GM19099 (cell line): Measurements from ENCODE around the gene ZIM2.

Source experiments
- POLR2A ChIP-seq: IDR thresholded peaks from 3 replicates; pipeline ENCODE4 v1.6.1; 2011; ENCODE audit warnings: low read depth; ENCODE audit not compliant: insufficient read length; ENCODE audit errors: extremely low read depth

Gene ZIM2

GRCh38 chr19:56840451-56841192 lies at the start of gene ZIM2, which contains the start of gene PEG3:
TSS of gene ZIM2 (minus strand) at chr19:56840726. CDS start at chr19:56824277, 16,449 bp downstream.
TSS of gene PEG3 (minus strand) at chr19:56840726. CDS start at chr19:56824655, 16,071 bp downstream.
- TF ChIP-seq POLR2A = no peak

DNA sequence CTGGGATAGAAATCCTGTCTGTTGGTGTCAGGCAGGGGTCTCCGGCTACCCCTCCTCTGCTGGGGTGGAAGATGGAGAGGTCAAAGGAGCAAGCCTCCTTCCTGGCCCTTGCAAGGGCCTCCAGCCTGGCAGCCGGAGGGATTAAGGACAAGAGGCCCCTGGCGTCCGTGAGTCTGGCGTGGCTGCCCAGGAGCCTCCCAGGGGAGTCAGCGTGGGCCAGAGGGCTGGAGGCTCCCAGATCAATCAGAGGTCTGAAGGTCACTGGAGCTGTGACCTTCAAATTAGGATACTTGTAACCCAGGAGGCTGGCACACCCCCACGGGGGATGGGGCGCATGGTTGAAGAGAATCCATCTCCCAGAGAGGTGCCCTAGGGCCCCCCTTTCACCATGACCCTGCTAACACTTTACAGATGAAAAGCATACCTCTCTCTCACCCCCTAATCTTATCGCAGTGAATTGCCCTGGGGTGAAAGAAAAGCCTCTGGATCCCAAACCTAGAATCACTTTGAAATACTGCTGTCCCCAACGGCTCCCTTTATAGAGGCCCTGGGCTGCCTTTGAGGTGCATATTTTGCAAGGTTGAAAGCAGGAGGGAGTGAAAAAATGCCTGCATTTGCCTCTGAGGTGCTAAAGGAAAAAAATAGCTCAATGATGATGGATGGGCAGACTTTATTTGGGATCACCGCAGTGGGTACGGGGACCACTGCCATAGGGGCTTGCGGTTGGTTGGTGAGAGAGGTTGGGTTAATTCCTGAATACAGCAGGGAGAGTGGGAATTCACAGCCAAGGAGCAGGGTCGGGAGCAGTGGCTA lies 44.9 kb upstream of the ZIM2 start:
- no peak for TF ChIP-seq POLR2A

DNA sequence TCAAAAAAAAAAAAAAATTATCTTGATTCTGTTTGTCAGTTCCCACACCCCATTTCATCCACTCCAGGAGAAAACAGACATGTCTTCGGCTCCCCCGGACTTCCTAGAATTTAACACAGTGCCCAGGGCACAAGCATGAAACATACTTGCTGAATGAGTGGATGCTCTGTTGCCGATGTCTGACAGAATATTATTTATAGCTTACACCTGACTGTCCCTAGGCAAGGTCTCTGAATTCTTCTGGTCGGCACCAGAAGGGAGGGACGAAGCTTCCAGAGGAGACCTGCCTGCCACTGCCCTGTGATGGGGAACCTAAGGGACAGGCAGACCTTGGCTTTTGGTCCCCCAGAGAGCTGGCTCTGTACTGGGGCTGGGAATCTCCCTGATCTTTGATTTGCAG lies 43.9 kb upstream of the ZIM2 start:
- TF ChIP-seq POLR2A = no peak

- TF ChIP-seq POLR2A = no peak
Measured at GRCh38 chr19:56880592-56881190, 40.2 kb upstream of the ZIM2 start.

DNA sequence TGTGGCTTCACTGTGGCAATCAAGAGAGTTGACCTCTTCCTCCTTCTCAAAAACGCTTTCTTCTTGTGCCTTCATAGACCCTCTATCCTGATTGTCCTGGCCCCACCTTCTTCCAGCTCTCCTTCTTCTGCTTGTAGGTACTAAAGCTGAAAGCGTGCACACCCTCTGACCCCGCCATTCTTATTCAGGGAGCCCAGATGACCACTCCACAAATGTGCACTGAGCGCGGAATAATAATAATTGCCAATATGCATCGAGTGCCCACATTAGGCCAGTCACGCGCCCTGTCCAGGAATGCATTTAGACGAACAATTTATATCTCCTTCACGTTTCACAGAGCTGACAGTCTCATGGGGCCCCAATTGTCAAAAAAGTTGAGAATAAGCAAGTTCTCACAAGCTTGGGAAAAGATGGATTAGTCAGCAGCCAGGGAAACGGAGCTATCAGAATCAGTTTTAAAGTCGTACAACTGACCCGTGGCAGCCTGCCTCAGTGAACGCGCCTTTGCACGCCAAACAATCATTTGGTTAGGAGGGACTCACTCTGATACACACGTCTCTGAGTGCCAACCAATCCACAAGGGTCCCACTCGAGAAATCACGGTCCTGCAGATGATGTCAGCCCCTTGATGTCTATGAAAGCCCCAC lies 36.7 kb upstream of the ZIM2 start:
- no peak for TF ChIP-seq POLR2A

- TF ChIP-seq POLR2A = no peak
Measured at GRCh38 chr19:56875717-56876116, 35.2 kb upstream of the ZIM2 start.

- no peak for TF ChIP-seq POLR2A
Measured at GRCh38 chr19:56874530-56874929, 34.0 kb upstream of the ZIM2 start.

GRCh38 chr19:56873493-56873892 lies 33.0 kb upstream of the ZIM2 start:
- TF ChIP-seq POLR2A = no peak

DNA sequence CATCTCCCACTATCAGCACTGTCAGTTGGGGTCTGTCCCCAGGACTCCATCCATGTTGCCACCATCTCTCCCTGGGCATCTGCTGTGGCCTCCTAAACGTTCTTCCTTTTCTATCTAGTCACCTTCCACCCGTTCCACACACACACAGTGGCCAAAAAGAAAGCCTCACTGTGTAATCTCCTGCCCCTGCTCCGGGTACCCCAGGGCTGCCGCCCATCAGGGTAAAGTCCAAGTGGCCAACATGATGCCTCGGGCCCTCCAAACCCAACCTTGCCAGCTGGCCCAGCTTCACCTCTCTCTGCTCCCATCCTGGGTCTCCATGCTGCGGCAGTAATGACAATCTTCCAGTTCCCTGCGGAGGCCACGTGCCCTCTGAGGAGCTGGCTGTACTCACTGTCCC lies 29.4 kb upstream of the ZIM2 start:
- no peak for TF ChIP-seq POLR2A

DNA sequence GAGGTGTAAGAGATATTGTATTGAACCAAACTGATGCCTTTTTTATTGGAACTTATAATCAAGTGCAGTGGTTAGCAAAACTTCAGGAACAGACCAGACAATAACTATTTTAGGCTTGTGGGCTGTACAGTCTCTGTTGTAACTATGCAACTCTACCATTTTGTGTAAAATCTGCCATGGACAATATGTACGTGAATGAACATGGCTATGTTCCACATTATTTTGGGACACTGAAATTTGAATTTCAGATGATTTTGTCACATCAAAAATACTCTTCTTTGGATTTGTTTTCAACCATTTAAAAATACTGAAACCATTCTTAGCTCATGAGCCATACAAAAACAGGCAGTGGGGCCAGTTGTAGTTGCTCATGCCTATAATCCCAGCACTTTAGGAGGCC lies 27.9 kb upstream of the ZIM2 start:
- TF ChIP-seq POLR2A = no peak

GRCh38 chr19:56866538-56866937 lies 26.0 kb upstream of the ZIM2 start:
- no peak for TF ChIP-seq POLR2A

DNA sequence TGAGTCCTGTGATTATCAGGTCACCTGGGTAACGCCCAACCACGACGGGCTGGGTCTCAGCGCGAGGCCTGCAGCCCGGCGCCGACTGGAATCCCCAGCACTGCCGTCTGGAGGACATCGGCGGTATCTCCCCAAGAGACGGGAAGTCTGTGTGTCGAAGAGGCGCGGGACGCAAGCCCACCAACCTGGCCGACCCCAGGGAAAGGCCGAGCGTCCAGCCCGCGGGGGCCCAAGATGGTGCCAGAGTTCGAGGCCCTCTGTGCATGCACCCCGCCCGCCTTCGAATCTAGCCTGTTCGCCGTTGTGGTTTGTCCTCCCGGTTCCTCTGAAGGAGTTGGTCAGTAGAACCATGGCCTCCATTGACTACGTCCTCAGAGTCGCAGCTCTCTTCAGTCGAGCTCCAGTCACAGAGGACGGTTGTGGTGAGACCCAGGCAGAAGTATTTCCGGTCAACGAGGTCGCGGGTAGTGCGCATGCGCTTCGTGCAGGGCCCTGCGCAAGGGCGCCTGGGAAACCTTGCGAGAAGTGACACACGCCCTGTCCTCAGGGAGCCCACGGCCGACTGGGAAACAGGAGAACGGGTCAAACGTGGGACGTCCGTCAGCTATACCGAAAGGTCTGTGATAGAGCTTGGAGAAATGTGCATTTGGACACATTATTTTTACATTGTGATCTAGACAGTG lies 24.1 kb upstream of the ZIM2 start:
- TF ChIP-seq POLR2A = no peak

DNA sequence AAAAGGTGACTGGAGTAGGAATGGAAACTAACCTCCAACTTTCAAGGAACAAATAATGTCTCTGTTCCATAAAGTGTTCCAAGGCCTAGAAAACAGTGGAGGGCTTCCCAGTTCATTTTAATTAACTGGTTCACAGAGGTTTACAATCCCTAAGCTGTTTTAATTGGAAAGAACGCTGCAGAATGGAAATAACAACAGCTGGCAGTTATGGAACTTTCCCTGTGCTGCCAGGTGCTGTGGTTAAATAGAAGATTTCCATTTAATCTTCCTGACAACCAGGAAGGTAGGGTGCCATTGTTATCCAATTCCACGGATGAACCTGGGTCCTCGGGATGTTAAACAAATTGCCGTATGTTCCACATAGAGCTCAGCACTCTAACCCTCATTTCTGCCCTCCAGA lies 22.2 kb upstream of the ZIM2 start:
- no peak for TF ChIP-seq POLR2A

DNA sequence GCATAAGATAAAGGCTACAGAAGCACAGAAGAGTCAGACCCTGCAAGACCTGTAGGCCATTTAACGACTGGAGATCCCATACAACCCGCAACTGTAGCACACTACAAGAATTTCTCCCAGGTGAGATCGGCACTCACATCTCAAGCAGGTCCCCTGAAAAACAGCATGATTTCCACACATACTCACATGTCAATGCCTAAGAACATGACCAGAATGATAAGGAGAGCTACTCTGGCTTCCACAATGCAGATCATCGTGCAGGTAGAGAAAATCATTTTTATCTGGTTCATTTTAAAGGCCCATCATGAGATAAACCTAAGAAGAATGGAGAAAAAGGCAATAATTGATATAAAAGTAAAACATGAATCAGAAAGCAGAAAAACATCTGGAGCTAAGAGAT lies 17.5 kb upstream of the ZIM2 start:
- no peak for TF ChIP-seq POLR2A

DNA sequence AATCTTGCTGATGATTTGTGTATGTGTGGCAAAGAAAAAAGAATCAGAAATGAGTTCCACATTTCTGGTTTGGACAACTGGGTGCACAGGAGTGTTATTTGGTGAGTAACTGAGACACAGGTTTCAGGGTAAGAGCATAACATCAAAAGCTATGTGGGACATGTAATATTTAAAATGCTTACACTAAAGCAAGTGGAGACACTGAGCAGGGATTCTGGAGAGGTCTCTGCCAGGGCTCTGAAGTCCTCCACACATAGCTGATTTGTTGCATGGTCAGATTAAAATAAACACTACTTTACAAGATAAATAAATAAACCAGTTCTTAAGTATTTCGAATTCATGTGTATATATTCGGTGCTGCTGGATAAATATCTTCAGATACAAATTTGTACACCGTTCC lies 16.3 kb upstream of the ZIM2 start:
- no peak for TF ChIP-seq POLR2A

GRCh38 chr19:56848166-56848565 lies 7.6 kb upstream of the ZIM2 start:
- no peak for TF ChIP-seq POLR2A

GRCh38 chr19:56842412-56842811 lies 1.9 kb upstream of the ZIM2 start:
- no peak for TF ChIP-seq POLR2A
